Measurements from ENCODE around the gene AHR. TPM values are rescaled to one million over a fixed set of nuclear protein-coding genes. Genes with fewer than 3 reads are reported as not detected.
"Not testable (repeated sequence)": the region's sequence is repeated elsewhere in the genome, so short reads cannot be mapped to it uniquely, and the experiment has no call there.

AHR gene
- total RNA-seq, 1 experiment from 2014 or later = not detected

GRCh38 chr7:17394563-17394962 is 96.1 kb downstream of the AHR start:
- H3K4me1 ChIP-seq; DNase-seq; H3K4me3 ChIP-seq; H3K27me3 ChIP-seq; H3K9me3 ChIP-seq (replicated peaks); H3K27ac ChIP-seq; H3K36me3 ChIP-seq: not testable (repeated sequence)

All from SJCRH30 (cell line).